Measurements from ENCODE around the gene GUCA2A. TPM values are rescaled to one million over a fixed set of nuclear protein-coding genes. Genes with fewer than 3 reads are reported as not detected.

The GUCA2A gene
- total RNA-seq, 1 donor from 2014 or later: not detected

- H3K4me1 ChIP-seq (ENCODE audit: insufficient read depth, low read length): no peaks in the 10 kb centered on the region
- no peak within 1 kb of the TSS for H2AFZ ChIP-seq (ENCODE audit: low read depth, low read length)
- no peaks in the 10 kb centered on the region for H4K20me1 ChIP-seq (ENCODE audit: insufficient read depth, low read length)
- peaks cover 4% of the 10 kb centered on the region for H3K9me3 Mint-ChIP-seq (ENCODE audit: unreplicated experiment)
- H3K9me3 ChIP-seq (ENCODE audit: insufficient read depth, low read depth, low read length): no peaks in the 10 kb centered on the region
- no peak within 1 kb of the TSS for H3K9ac ChIP-seq (ENCODE audit: low read length)
- no peaks in the 10 kb centered on the region for H3K79me2 ChIP-seq (ENCODE audit: insufficient read depth, low read length)
- H3K27ac ChIP-seq (ENCODE audit: low read depth, low read length): no peak within 1 kb of the TSS
- H3K4me1 Mint-ChIP-seq (ENCODE audit: low read depth, unreplicated experiment): no peaks in the 10 kb centered on the region
- H3K27me3 Mint-ChIP-seq (ENCODE audit: low read depth, unreplicated experiment): peaks cover 46% of the 10 kb centered on the region
- no peak for TF ChIP-seq EZH2 (IDR thresholded peaks at IDR 0.05; ENCODE audit: insufficient read depth, low read length)
- no peak for TF ChIP-seq CTCF (IDR thresholded peaks at IDR 0.05; ENCODE audit: insufficient read depth, low read depth, low read length)
- FAIRE-seq (no peak), DNase-seq (ENCODE audit: low read depth) (no peak)
- no peak within 1 kb of the TSS for H3K4me3 Mint-ChIP-seq (ENCODE audit: unreplicated experiment)
- no peaks in the 10 kb centered on the region for H3K36me3 Mint-ChIP-seq (ENCODE audit: low read depth, unreplicated experiment)
- H3K27ac Mint-ChIP-seq (ENCODE audit: unreplicated experiment): no peak within 1 kb of the TSS
- H3K4me2 ChIP-seq (ENCODE audit: low read length): no peak within 1 kb of the TSS
- no peak within 1 kb of the TSS for H3K4me3 ChIP-seq (ENCODE audit: insufficient read depth, low read depth, low read length)
- H3K36me3 ChIP-seq (ENCODE audit: insufficient read depth, low read length): no peaks in the 10 kb centered on the region
- H3K27me3 ChIP-seq (ENCODE audit: insufficient read depth, low read length): peaks cover 15% of the 10 kb centered on the region
Observed at GRCh38 chr1:42152907-42153600, 11.5 kb downstream of the GUCA2A start, which contains the start of gene GUCA2B. TSS of gene GUCA2B (plus strand) at chr1:42153410. CDS start at chr1:42153451, 41 bp downstream.

- FAIRE-seq: no peak
Observed at GRCh38 chr1:42152119-42152518, 12.4 kb downstream of the GUCA2A start.

More at GRCh38 chr1:42152119-42152518, 12.4 kb downstream of the GUCA2A start:
- H3K27ac Mint-ChIP-seq (ENCODE audit: unreplicated experiment): no peak overlapping the region
- H3K4me1 Mint-ChIP-seq (ENCODE audit: low read depth, unreplicated experiment): no peaks in the 10 kb centered on the region
- peaks cover 44% of the 10 kb centered on the region for H3K27me3 Mint-ChIP-seq (ENCODE audit: low read depth, unreplicated experiment)
- H3K4me3 ChIP-seq (ENCODE audit: insufficient read depth, low read depth, low read length): no peak overlapping the region
- H3K4me2 ChIP-seq (ENCODE audit: low read length): no peak overlapping the region
- no peak overlapping the region for H3K27ac ChIP-seq (ENCODE audit: low read depth, low read length)
- no peaks in the 10 kb centered on the region for H4K20me1 ChIP-seq (ENCODE audit: insufficient read depth, low read length)
- TF ChIP-seq EZH2 (IDR thresholded peaks at IDR 0.05; ENCODE audit: insufficient read depth, low read length) (no peak), CTCF (IDR thresholded peaks at IDR 0.05; ENCODE audit: insufficient read depth, low read depth, low read length) (no peak)
- H3K36me3 ChIP-seq (ENCODE audit: insufficient read depth, low read length): no peaks in the 10 kb centered on the region
- H3K36me3 Mint-ChIP-seq (ENCODE audit: low read depth, unreplicated experiment): no peaks in the 10 kb centered on the region
- no peaks in the 10 kb centered on the region for H3K4me1 ChIP-seq (ENCODE audit: insufficient read depth, low read length)
- DNase-seq (ENCODE audit: low read depth): no peak
- H3K4me3 Mint-ChIP-seq (ENCODE audit: unreplicated experiment): no peak overlapping the region
- peaks cover 2% of the 10 kb centered on the region for H3K9me3 Mint-ChIP-seq (ENCODE audit: unreplicated experiment)
- no peak overlapping the region for H3K9ac ChIP-seq (ENCODE audit: low read length)
- H3K27me3 ChIP-seq (ENCODE audit: insufficient read depth, low read length): peaks cover 23% of the 10 kb centered on the region
- no peaks in the 10 kb centered on the region for H3K79me2 ChIP-seq (ENCODE audit: insufficient read depth, low read length)
- no peaks in the 10 kb centered on the region for H3K9me3 ChIP-seq (ENCODE audit: insufficient read depth, low read depth, low read length)
- no peak overlapping the region for H2AFZ ChIP-seq (ENCODE audit: low read depth, low read length)

All from astrocyte (in vitro differentiated cells and primary cell).